Activated CD8-positive, alpha-beta T cell treated with anti-CD3 and anti-CD28 coated beads, Interleukin-2, amount 10 ng/mL, durations not matched to agents 7 days and 5 days (primary cell): ENCODE results near the gene RNF112. TPM values are rescaled to one million over a fixed set of nuclear protein-coding genes. Genes with fewer than 3 reads are reported as not detected.

Experiments
- ATAC-seq: fragments of 150-1000 bp; cut with Tn5 transposase; one replicate; pipeline ENCODE4 v1.10.0; 2021; ENCODE audit warnings: moderate library complexity
- CTCF ChIA-PET: fragments of 350-600 bp; sonication (Branson Sonifier 250); formaldehyde crosslinking; loops from one replicate; lab custom pipeline; 2021; ENCODE audit warnings: antibody characterized with exemption; lab: Charles Lee
- POLR2A ChIA-PET: fragments of 350-600 bp; sonication (Branson Sonifier 250); formaldehyde crosslinking; loops from one replicate; lab custom pipeline; 2021; ENCODE audit warnings: antibody characterized with exemption; lab: Charles Lee
- DNase-seq: peaks from one replicate; pipeline ENCODE4 v3.0.0-alpha.2; 2020
- H3K27ac Mint-ChIP-seq: one replicate; pipeline ENCODE4 v1.8.0; 2021; ENCODE audit warnings: mild to moderate bottlenecking, mixed read lengths
- H3K27me3 Mint-ChIP-seq: one replicate; pipeline ENCODE4 v1.8.0; 2021; ENCODE audit warnings: low read depth, mixed read lengths
- H3K36me3 Mint-ChIP-seq: one replicate; pipeline ENCODE4 v1.8.0; 2021; ENCODE audit warnings: low read depth, mixed read lengths
- H3K4me1 Mint-ChIP-seq: one replicate; pipeline ENCODE4 v1.8.0; 2021; ENCODE audit warnings: low read depth, mixed read lengths
- H3K4me3 Mint-ChIP-seq: one replicate; pipeline ENCODE4 v1.8.0; 2021; ENCODE audit warnings: mild to moderate bottlenecking, mixed read lengths
- H3K9me3 Mint-ChIP-seq: one replicate; pipeline ENCODE4 v1.8.0; 2022; ENCODE audit warnings: mixed read lengths; ENCODE audit not compliant: insufficient read depth
- total RNA-seq, 2 experiments: library from RNA; stranded (reverse); gene quantifications; one replicate each; pipeline ENCODE4 v1.2.3, GENCODE V29; 2021

Gene RNF112
- total RNA-seq, 2 experiments from 2014 or later = 0.34 TPM; not detected in 1

- Mint-ChIP-seq H3K27ac (no peak overlapping the region), H3K4me3 (no peak overlapping the region), H3K9me3 (no peaks in the 10 kb centered on the region), H3K27me3 (peaks cover 18% of the 10 kb centered on the region), H3K4me1 (peaks cover 2% of the 10 kb centered on the region), H3K36me3 (no peaks in the 10 kb centered on the region)
- CTCF ChIA-PET = no interaction called here
- POLR2A ChIA-PET = interaction anchor here (0.6 kb wide), 1 partner anchor 29 kb away, joined by 6 read pairs; no protein-coding TSS in a partner anchor
- ATAC-seq = no peak
- DNase-seq = no peak
These were observed 12.5 kb upstream of the RNF112 start for GRCh38 chr17:19398301-19399181.

- Mint-ChIP-seq H3K9me3 (no peaks in the 10 kb centered on the region), H3K4me1 (peaks cover 2% of the 10 kb centered on the region), H3K27me3 (peaks cover 13% of the 10 kb centered on the region), H3K27ac (no peak overlapping the region), H3K4me3 (no peak overlapping the region), H3K36me3 (no peaks in the 10 kb centered on the region)
- CTCF ChIA-PET = no interaction called here
- no peak for ATAC-seq
- POLR2A ChIA-PET = no interaction called here
- no peak for DNase-seq
These were observed 11.1 kb upstream of the RNF112 start for GRCh38 chr17:19399750-19400450.

GRCh38 chr17:19401321-19402010 is 9.6 kb upstream of the RNF112 start:
- no peak for ATAC-seq
- Mint-ChIP-seq H3K9me3 (no peaks in the 10 kb centered on the region), H3K27ac (no peak overlapping the region), H3K27me3 (peaks cover 10% of the 10 kb centered on the region), H3K4me1 (peaks cover 2% of the 10 kb centered on the region), H3K4me3 (no peak overlapping the region), H3K36me3 (no peaks in the 10 kb centered on the region)
- ChIA-PET POLR2A (interaction anchor here (0.6 kb wide), 1 partner anchor 407 kb away, joined by 3 read pairs; no protein-coding TSS in a partner anchor), CTCF (no interaction called here)
- no peak for DNase-seq

GRCh38 chr17:19402171-19402570 is 8.9 kb upstream of the RNF112 start:
- no peaks in the 10 kb centered on the region for H3K9me3 Mint-ChIP-seq
- H3K4me1 Mint-ChIP-seq = peaks cover 2% of the 10 kb centered on the region

GRCh38 chr17:19403021-19403420 is 8.0 kb upstream of the RNF112 start:
- ATAC-seq (no peak), DNase-seq (no peak)
- H3K9me3 Mint-ChIP-seq = no peaks in the 10 kb centered on the region
- ChIA-PET POLR2A (no interaction called here), CTCF (no interaction called here)
- no peak overlapping the region for H3K27ac Mint-ChIP-seq
- no peaks in the 10 kb centered on the region for H3K36me3 Mint-ChIP-seq
- peaks cover 2% of the 10 kb centered on the region for H3K4me1 Mint-ChIP-seq
- H3K27me3 Mint-ChIP-seq = peaks cover 6% of the 10 kb centered on the region
- no peak overlapping the region for H3K4me3 Mint-ChIP-seq

More at GRCh38 chr17:19402171-19402570, 8.9 kb upstream of the RNF112 start:
- Mint-ChIP-seq H3K4me3 (no peak overlapping the region), H3K27me3 (peaks cover 6% of the 10 kb centered on the region), H3K27ac (no peak overlapping the region), H3K36me3 (no peaks in the 10 kb centered on the region)
- ChIA-PET POLR2A (no interaction called here), CTCF (no interaction called here)
- no peak for DNase-seq
- no peak for ATAC-seq

- ATAC-seq (no peak), DNase-seq (no peak)
- H3K27ac Mint-ChIP-seq = no peak overlapping the region
- peaks cover 9% of the 10 kb centered on the region for H3K27me3 Mint-ChIP-seq
- H3K4me3 Mint-ChIP-seq = no peak overlapping the region
- H3K4me1 Mint-ChIP-seq = no peaks in the 10 kb centered on the region
- POLR2A ChIA-PET = no interaction called here
- H3K9me3 Mint-ChIP-seq = no peaks in the 10 kb centered on the region
- H3K36me3 Mint-ChIP-seq = no peaks in the 10 kb centered on the region
- CTCF ChIA-PET = interaction anchor here (1.9 kb wide), 1 partner anchor 43 kb away, joined by 5 read pairs; no protein-coding TSS in a partner anchor
These were observed 6.8 kb upstream of the RNF112 start for GRCh38 chr17:19404264-19404663.

GRCh38 chr17:19405114-19405513 is 5.9 kb upstream of the RNF112 start:
- ATAC-seq = no peak
- CTCF ChIA-PET = interaction anchor here (1.9 kb wide), 1 partner anchor 42 kb away, joined by 5 read pairs; no protein-coding TSS in a partner anchor
- H3K36me3 Mint-ChIP-seq = no peaks in the 10 kb centered on the region

GRCh38 chr17:19407601-19408345 is 3.3 kb upstream of the RNF112 start:
- ATAC-seq (no peak), DNase-seq (no peak)
- no peaks in the 10 kb centered on the region for H3K9me3 Mint-ChIP-seq
- ChIA-PET CTCF (interaction anchor here (1.3 kb wide), 1 partner anchor 69 kb away, joined by 3 read pairs; no protein-coding TSS in a partner anchor), POLR2A (no interaction called here)
- H3K27me3 Mint-ChIP-seq = peaks cover 15% of the 10 kb centered on the region
- H3K4me1 Mint-ChIP-seq = no peaks in the 10 kb centered on the region
- H3K4me3 Mint-ChIP-seq = no peak overlapping the region
- H3K36me3 Mint-ChIP-seq = no peaks in the 10 kb centered on the region
- H3K27ac Mint-ChIP-seq = no peak overlapping the region

More at GRCh38 chr17:19405114-19405513, 5.9 kb upstream of the RNF112 start:
- Mint-ChIP-seq H3K4me1 (no peaks in the 10 kb centered on the region), H3K27ac (no peak overlapping the region), H3K4me3 (no peak overlapping the region), H3K27me3 (peaks cover 14% of the 10 kb centered on the region), H3K9me3 (no peaks in the 10 kb centered on the region)
- DNase-seq = no peak
- POLR2A ChIA-PET = no interaction called here

- CTCF ChIA-PET = interaction anchor here (1.3 kb wide), 1 partner anchor 70 kb away, joined by 3 read pairs; no protein-coding TSS in a partner anchor
- ATAC-seq (no peak), DNase-seq (no peak)
- Mint-ChIP-seq H3K4me3 (no peak overlapping the region), H3K27me3 (peaks cover 15% of the 10 kb centered on the region), H3K9me3 (no peaks in the 10 kb centered on the region), H3K27ac (no peak overlapping the region), H3K4me1 (no peaks in the 10 kb centered on the region), H3K36me3 (no peaks in the 10 kb centered on the region)
- POLR2A ChIA-PET = no interaction called here
These were observed 2.7 kb upstream of the RNF112 start for GRCh38 chr17:19408346-19408710.

- POLR2A ChIA-PET = no interaction called here
These were observed 2.0 kb upstream of the RNF112 start for GRCh38 chr17:19409066-19409465.

GRCh38 chr17:19409509-19409908 is 1.5 kb upstream of the RNF112 start:
- Mint-ChIP-seq H3K27me3 (peaks cover 12% of the 10 kb centered on the region), H3K36me3 (no peaks in the 10 kb centered on the region), H3K9me3 (no peaks in the 10 kb centered on the region), H3K4me1 (no peaks in the 10 kb centered on the region), H3K27ac (no peak overlapping the region), H3K4me3 (no peak overlapping the region)
- DNase-seq (no peak), ATAC-seq (no peak)
- CTCF ChIA-PET = no interaction called here
- POLR2A ChIA-PET = no interaction called here

More at GRCh38 chr17:19409066-19409465, 2.0 kb upstream of the RNF112 start:
- Mint-ChIP-seq H3K4me1 (no peaks in the 10 kb centered on the region), H3K9me3 (no peaks in the 10 kb centered on the region), H3K27me3 (peaks cover 12% of the 10 kb centered on the region), H3K4me3 (no peak overlapping the region), H3K36me3 (no peaks in the 10 kb centered on the region), H3K27ac (no peak overlapping the region)
- no peak for DNase-seq
- ATAC-seq = no peak
- CTCF ChIA-PET = no interaction called here
